GM12864 (cell line): ENCODE results near the gene PPP2R5A.

Source experiments
- DNase-seq: peaks from one replicate; pipeline ENCODE4 v3.0.0-alpha.2; 2011; ENCODE audit warnings: low read depth
- H3K4me3 ChIP-seq: 2 replicates; pipeline ENCODE4 v1.5.1; 2011; ENCODE audit warnings: mild to moderate bottlenecking, low read depth, low read length, control low read depth
- CTCF ChIP-seq: IDR thresholded peaks from 2 replicates; pipeline ENCODE4 v1.5.1; 2011; ENCODE audit warnings: low read depth, mild to moderate bottlenecking, moderate library complexity, low read length, control low read depth, inconsistent platforms; ENCODE audit errors: missing control alignments

PPP2R5A gene

GRCh38 chr1:212328248-212328647, 43.0 kb downstream of the PPP2R5A start:
- H3K4me3 ChIP-seq, result no peak overlapping the region
- no peak for TF ChIP-seq CTCF

GRCh38 chr1:212329105-212329504, 43.9 kb downstream of the PPP2R5A start:
- no peak overlapping the region for H3K4me3 ChIP-seq
- no peak for TF ChIP-seq CTCF
- no peak for DNase-seq

More at GRCh38 chr1:212328248-212328647, 43.0 kb downstream of the PPP2R5A start:
- no peak for DNase-seq

- no peak for TF ChIP-seq CTCF
- no peak overlapping the region for H3K4me3 ChIP-seq
- DNase-seq, result no peak
These were observed 55.9 kb downstream of the PPP2R5A start for GRCh38 chr1:212341090-212341489.

- no peak overlapping the region for H3K4me3 ChIP-seq
- TF ChIP-seq CTCF, result no peak
- DNase-seq, result no peak
These were observed 59.7 kb downstream of the PPP2R5A start for GRCh38 chr1:212344905-212345304.

- no peak for TF ChIP-seq CTCF
- no peak overlapping the region for H3K4me3 ChIP-seq
- no peak for DNase-seq
These were observed 61.4 kb downstream of the PPP2R5A start for GRCh38 chr1:212346601-212347000.

- no peak for TF ChIP-seq CTCF
These were observed 66.6 kb downstream of the PPP2R5A start for GRCh38 chr1:212351588-212352362.

GRCh38 chr1:212353181-212353580, 68.0 kb downstream of the PPP2R5A start:
- DNase-seq, result no peak
- no peak overlapping the region for H3K4me3 ChIP-seq
- no peak for TF ChIP-seq CTCF

More at GRCh38 chr1:212351588-212352362, 66.6 kb downstream of the PPP2R5A start:
- no peak for DNase-seq
- H3K4me3 ChIP-seq, result no peak overlapping the region
